Upper lobe of left lung (tissue), 4 donors: ENCODE measurements around the gene INMT.

Experiments
- EP300 ChIP-seq, 4 donors: sonication (generic); formaldehyde crosslinking; IDR thresholded peaks; one replicate each; pipeline ENCODE4 v1.5.1; 2017; ENCODE audit warnings: antibody characterized with exemption in 4 of 4, control low read depth in 2 of 4
- POLR2A ChIP-seq, 4 donors: fragments of 450-650 bp; IDR thresholded peaks; one replicate each; pipeline ENCODE4 v1.5.1; 2016 to 2017; ENCODE audit warnings: antibody characterized with exemption in 4 of 4, mild to moderate bottlenecking in 2 of 4
- TF ChIP-seq, protein P1 (sequence below), 6 experiments: fragments of 450-650 bp in 4 of 6; fragments of 200-600 bp in 2 of 6; sonication (generic) in 2 of 6; IDR thresholded peaks; one replicate each; pipeline ENCODE4 v1.5.1; 2016 to 2019; ENCODE audit warnings: antibody characterized with exemption in 6 of 6

DNA sequence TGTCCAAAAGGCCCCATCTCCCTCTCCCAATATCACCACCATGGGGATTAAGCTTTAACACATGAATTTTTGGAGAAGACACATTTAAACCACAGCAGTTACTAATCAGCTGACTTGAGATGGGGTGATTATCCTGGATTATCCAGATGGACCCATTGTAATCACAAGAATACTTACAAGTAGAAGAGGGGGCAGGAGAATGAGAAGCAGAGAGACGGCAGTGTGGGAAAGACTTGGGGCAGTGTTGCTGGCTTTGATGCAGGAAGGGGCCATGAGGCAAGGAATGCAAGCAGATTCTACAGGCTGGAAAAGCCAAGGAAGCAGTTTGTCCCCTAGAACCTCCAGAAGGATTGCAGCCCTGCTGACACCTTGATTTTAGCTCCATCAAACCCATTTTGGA is 30.7 kb upstream of the INMT start:
- TF ChIP-seq, protein P1, sequence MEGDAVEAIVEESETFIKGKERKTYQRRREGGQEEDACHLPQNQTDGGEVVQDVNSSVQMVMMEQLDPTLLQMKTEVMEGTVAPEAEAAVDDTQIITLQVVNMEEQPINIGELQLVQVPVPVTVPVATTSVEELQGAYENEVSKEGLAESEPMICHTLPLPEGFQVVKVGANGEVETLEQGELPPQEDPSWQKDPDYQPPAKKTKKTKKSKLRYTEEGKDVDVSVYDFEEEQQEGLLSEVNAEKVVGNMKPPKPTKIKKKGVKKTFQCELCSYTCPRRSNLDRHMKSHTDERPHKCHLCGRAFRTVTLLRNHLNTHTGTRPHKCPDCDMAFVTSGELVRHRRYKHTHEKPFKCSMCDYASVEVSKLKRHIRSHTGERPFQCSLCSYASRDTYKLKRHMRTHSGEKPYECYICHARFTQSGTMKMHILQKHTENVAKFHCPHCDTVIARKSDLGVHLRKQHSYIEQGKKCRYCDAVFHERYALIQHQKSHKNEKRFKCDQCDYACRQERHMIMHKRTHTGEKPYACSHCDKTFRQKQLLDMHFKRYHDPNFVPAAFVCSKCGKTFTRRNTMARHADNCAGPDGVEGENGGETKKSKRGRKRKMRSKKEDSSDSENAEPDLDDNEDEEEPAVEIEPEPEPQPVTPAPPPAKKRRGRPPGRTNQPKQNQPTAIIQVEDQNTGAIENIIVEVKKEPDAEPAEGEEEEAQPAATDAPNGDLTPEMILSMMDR (IDR thresholded peaks at IDR 0.05): no peak
- TF ChIP-seq EP300 (IDR thresholded peaks at IDR 0.05) (no peak), POLR2A (IDR thresholded peaks at IDR 0.05) (no peak)
